Memory B cell (primary cell): ENCODE results near the gene DAPK1.

Experiments
- ATAC-seq: fragments of 150-1000 bp; cut with Tn5 transposase; 2 replicates; pipeline ENCODE4 v1.10.0; 2021; ENCODE audit warnings: low read depth, mild to moderate bottlenecking, moderate library complexity
- DNase-seq, 2 donors: peaks; one replicate each; pipeline ENCODE4 v3.0.0; 2022; ENCODE audit warnings: low spot score in 2 of 2
- H3K27ac Mint-ChIP-seq: one replicate; pipeline ENCODE4 v1.8.0; 2022; ENCODE audit warnings: mild to moderate bottlenecking, moderate library complexity, mixed read lengths
- H3K27me3 Mint-ChIP-seq: one replicate; pipeline ENCODE4 v1.8.0; 2022; ENCODE audit warnings: mixed read lengths
- H3K36me3 Mint-ChIP-seq: one replicate; pipeline ENCODE4 v1.8.0; 2022; ENCODE audit warnings: mild to moderate bottlenecking, mixed read lengths
- H3K4me1 Mint-ChIP-seq: one replicate; pipeline ENCODE4 v1.8.0; 2022; ENCODE audit warnings: mixed read lengths
- H3K4me3 Mint-ChIP-seq: one replicate; pipeline ENCODE4 v1.8.0; 2022; ENCODE audit warnings: mild to moderate bottlenecking, moderate library complexity, mixed read lengths
- H3K9me3 Mint-ChIP-seq: one replicate; pipeline ENCODE4 v1.8.0; 2022; ENCODE audit warnings: mixed read lengths

The DAPK1 gene

DNA sequence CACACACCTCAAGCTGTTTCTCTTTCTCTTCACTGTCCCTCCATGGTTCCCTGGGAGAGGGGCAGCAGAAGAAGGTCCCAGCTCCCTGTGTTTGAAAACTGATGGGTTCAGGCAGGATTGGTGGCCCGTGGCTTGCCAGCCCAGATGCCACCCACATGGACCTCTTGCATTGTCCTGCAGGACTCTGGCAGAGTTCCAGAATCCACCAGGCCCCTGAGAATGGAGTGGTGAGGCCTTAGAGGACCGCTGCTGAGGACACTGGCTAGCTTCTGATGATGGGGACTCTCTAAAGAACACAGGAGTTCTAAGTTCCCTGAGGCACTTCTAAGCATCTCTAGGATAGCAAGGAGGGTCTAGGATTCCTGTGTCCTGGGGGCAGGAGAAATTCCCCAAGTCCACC, 253.1 kb downstream of the DAPK1 start:
- Mint-ChIP-seq H3K27ac (no peak overlapping the region), H3K27me3 (peaks cover 1% of the 10 kb centered on the region), H3K4me3 (no peak overlapping the region), H3K36me3 (no peaks in the 10 kb centered on the region), H3K9me3 (peaks cover 5% of the 10 kb centered on the region), H3K4me1 (no peaks in the 10 kb centered on the region)
- no peak for ATAC-seq
- DNase-seq, result no peak

DNA sequence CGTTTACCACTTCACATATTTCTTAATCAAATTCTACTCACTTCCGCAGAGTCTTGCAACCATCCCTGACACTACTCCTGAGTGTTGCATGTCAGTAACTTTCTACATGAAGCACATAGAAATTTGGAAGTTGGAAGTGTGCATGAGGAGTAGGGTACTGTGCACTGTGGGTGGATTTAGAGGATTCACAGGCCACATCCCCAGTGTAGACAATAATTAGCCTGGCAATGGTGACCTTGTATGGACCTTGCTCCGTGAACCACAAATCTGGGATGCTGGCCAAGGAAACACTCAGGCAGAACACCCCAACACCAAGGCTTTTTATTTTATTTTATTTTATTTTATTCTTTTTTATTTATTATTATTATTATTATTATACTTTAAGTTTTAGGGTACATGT, 253.8 kb downstream of the DAPK1 start:
- no peak overlapping the region for H3K27ac Mint-ChIP-seq
- H3K27me3 Mint-ChIP-seq, result peaks cover 1% of the 10 kb centered on the region
- ATAC-seq (no peak), DNase-seq (no peak)
- no peaks in the 10 kb centered on the region for H3K36me3 Mint-ChIP-seq
- H3K4me1 Mint-ChIP-seq, result no peaks in the 10 kb centered on the region
- no peak overlapping the region for H3K4me3 Mint-ChIP-seq
- H3K9me3 Mint-ChIP-seq, result peaks cover 5% of the 10 kb centered on the region

DNA sequence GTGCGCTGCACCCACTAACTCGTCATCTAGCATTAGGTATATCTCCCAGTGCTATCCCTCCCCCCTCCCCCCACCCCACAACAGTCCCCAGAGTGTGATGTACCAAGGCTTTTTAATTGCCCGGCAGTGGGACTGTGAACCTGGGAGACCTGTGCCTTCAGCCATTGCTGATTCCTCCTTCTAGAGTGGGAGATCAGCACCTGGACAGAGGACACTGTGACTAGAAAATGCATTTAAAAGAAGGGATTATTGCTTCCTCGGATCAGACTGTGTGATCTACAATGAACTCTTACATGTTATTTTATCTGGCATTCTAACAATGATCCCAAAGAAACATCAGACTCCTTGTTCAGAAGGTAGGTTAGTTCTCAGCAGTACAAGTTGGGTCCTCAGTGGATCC, 254.2 kb downstream of the DAPK1 start:
- peaks cover 5% of the 10 kb centered on the region for H3K9me3 Mint-ChIP-seq
- ATAC-seq (no peak), DNase-seq (no peak)
- H3K27ac Mint-ChIP-seq, result no peak overlapping the region
- H3K4me1 Mint-ChIP-seq, result no peaks in the 10 kb centered on the region
- no peak overlapping the region for H3K4me3 Mint-ChIP-seq
- peaks cover 1% of the 10 kb centered on the region for H3K27me3 Mint-ChIP-seq
- no peaks in the 10 kb centered on the region for H3K36me3 Mint-ChIP-seq

DNA sequence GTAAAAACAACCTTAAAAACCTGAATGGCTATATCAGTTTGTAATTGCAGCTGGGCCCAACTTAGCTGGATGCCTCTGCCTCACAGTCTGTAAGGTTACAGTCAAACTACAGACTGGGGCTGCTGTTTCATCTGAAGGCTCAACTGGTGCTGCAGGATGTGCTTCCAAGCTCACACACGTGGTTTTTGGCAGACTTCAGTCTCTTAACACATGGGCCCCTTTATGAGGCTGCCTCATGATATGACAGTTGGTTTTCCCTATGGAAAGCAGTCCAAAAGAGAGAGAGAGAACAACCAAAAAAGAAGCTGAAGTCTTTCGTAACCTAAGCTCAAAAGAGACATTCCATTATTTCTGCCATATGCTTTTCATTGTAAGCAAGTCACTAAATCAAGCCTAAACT, 255.6 kb downstream of the DAPK1 start:
- DNase-seq (no peak), ATAC-seq (no peak)
- H3K4me1 Mint-ChIP-seq, result no peaks in the 10 kb centered on the region
- H3K27ac Mint-ChIP-seq, result no peak overlapping the region
- H3K36me3 Mint-ChIP-seq, result no peaks in the 10 kb centered on the region
- H3K27me3 Mint-ChIP-seq, result peaks cover 1% of the 10 kb centered on the region
- peaks cover 2% of the 10 kb centered on the region for H3K9me3 Mint-ChIP-seq
- H3K4me3 Mint-ChIP-seq, result no peak overlapping the region
